Skin of body (tissue), 2 donors: ENCODE data around the gene RERGL. TPM values are rescaled to one million over a fixed set of nuclear protein-coding genes. Genes with fewer than 3 reads are reported as not detected.
"Not testable (repeated sequence)": the region's sequence is repeated elsewhere in the genome, so short reads cannot be mapped to it uniquely, and the experiment has no call there.

Experiments used
- DNase-seq: peaks from one replicate; lab custom pipeline; 2025; lab: John Stamatoyannopoulos, UW
- total RNA-seq: library from RNA; depleted of rRNA; stranded (reverse); fragments of >200 nt; gene quantifications from one replicate; pipeline ENCODE4 v1.2.3, GENCODE V29; 2014

Gene RERGL, protein sequence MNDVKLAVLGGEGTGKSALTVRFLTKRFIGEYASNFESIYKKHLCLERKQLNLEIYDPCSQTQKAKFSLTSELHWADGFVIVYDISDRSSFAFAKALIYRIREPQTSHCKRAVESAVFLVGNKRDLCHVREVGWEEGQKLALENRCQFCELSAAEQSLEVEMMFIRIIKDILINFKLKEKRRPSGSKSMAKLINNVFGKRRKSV
- 0.79 TPM for total RNA-seq

DNA sequence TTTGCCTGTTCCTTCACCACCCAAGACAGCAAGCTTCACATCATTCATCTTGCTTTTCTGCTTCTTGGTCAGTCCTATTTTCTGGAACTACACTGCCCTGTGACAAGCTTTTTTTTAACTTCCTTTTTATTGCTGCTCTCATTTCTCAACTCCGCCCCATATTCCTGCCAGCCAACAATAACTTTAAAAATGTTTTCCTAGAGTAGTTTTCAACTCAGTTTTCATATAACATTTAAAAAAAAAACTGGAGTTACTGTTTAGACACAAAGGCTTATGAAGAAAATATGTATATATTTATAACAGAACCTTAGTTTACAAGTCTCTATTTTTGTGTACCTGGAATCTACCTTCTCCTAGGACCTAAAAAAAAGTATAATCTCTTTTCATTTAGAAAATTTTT lies at the start of gene RERGL:
TSS of gene RERGL (minus strand) at position 101 of the 400 bp plus-strand sequence. CDS start at position 48, 53 bp downstream.
- no peak for DNase-seq

- no peak for DNase-seq
These were observed 49.3 kb upstream of the RERGL start for GRCh38 chr12:18139254-18139653.

- no peak for DNase-seq
These were observed 45.5 kb upstream of the RERGL start for GRCh38 chr12:18135509-18135908.

GRCh38 chr12:18135086-18135485 lies 45.1 kb upstream of the RERGL start:
- DNase-seq: peak; percentile 11

DNA sequence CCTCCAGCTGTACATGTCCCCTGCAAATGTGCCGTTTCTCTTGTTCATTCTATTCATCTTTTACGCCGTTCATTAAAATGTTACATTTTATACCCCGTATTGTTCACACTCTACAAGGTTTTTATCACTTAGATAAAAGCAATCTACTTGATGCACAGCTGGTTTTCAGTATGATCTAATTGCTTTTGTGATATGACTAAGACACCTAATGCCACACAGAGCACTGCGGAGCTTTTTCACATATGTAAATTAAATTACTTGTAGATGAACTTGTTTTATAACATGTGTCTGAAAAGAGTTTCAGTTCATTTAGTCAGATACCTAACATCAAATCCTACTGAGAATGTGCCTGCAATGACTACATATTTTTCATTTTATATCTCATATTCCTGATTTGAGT lies 40.9 kb upstream of the RERGL start:
- no peak for DNase-seq

- no peak for DNase-seq
These were observed 33.7 kb upstream of the RERGL start for GRCh38 chr12:18123707-18124106.

DNA sequence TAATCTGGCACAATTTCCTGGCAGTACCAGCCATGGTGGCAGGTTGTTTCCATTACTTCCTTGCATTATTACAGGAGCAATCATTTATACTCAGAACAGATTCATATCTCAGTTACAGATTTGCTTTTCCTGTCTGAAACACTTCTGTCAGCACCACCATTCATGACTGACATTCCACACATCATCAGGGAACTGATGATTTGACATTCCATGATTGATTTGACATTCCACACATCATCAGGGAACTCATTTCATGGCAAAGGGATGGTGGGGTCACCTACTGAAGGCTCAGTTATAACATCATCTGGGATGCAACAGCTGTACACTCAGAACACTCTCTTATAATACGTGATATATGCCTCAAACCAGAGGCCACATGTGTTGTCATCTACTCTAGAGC lies 30.9 kb upstream of the RERGL start:
- no peak for DNase-seq

- DNase-seq: no peak
These were observed 18.6 kb upstream of the RERGL start for GRCh38 chr12:18108611-18109010.

DNA sequence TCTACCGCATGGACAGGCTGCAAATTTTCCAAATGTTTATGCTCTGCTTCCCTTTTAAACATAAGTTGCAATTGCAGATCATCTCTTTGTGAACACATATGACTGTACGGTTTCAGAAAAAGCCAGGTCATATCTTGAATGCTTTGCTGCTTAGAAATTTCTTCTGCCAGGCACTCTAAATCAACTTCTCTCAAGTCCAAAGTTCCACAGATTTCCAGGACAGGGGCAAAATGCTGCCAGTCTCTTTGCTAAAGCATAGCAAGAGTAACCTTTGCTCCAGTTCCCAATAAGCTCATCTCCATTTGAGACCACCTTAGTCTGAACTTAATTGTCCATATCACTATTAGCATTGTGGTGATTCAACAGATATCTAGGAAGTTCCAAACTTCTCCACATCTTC lies 13.6 kb upstream of the RERGL start:
- no peak for DNase-seq

DNA sequence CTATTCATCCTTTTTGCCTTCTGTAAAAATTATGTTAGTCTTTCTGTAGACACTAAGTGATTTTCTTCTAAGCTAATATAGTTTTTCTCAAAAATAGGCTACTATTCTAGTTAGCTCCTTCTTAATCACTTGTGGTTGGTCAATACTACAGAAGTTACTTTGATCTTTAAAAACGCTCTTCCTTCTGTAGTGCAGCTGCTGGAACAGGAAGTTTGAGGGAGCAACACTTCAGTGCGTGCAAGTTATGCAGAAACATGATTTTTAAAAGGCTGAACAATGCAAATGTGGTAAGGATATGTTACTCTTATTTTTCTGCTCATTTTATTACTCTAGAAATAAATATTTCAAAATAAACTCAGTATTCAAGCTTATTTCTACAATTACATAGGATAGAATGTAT lies 11.1 kb upstream of the RERGL start:
- DNase-seq: no peak

GRCh38 chr12:18084080-18084479 lies 5.9 kb downstream of the RERGL start:
- DNase-seq: no peak

DNA sequence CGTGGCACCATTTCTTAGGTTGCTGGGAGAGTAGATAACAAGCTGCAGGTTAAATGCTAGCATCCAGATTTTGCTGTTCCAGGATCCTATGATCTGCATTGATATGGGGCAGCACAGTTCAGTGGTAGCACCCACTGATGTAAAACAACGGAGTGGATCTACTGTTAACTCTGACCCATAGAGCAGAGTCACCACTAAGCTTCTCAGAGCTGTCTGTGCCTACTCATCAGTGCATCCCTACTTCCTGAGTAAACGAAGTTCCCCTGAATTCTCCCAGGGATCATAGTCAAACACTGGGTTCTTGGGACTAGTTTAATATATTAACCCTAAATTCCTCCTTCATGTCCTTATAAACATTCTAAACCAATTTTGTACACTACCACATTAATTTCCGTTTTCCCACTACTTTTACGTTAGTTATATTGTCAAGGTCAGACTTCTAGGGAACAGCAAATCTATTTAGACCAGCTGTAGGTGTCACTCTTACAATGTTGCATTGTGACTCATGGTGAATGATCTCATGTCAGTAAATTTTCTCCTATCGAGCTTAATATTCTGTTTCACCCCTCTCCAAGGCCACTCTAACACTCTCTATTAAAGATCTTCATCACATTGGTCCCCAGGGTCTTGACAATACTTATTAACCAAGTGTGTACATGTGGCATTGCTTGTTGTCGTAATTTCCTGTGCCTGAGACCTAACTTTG lies 10.3 kb downstream of the RERGL start:
- DNase-seq: no peak

- no peak for DNase-seq
These were observed 16.0 kb downstream of the RERGL start for GRCh38 chr12:18074001-18074400.

- no peak for DNase-seq
These were observed 17.3 kb downstream of the RERGL start for GRCh38 chr12:18072723-18073122.

- no peak for DNase-seq
These were observed 18.7 kb downstream of the RERGL start for GRCh38 chr12:18071336-18071735.

- DNase-seq: no peak
These were observed 21.6 kb downstream of the RERGL start for GRCh38 chr12:18068355-18068754.

GRCh38 chr12:18066666-18067065 lies 23.3 kb downstream of the RERGL start:
- no peak for DNase-seq

- DNase-seq: not testable (repeated sequence)
These were observed 27.1 kb downstream of the RERGL start for GRCh38 chr12:18062867-18063266.

GRCh38 chr12:18057051-18057450 lies 32.9 kb downstream of the RERGL start:
- no peak for DNase-seq

DNA sequence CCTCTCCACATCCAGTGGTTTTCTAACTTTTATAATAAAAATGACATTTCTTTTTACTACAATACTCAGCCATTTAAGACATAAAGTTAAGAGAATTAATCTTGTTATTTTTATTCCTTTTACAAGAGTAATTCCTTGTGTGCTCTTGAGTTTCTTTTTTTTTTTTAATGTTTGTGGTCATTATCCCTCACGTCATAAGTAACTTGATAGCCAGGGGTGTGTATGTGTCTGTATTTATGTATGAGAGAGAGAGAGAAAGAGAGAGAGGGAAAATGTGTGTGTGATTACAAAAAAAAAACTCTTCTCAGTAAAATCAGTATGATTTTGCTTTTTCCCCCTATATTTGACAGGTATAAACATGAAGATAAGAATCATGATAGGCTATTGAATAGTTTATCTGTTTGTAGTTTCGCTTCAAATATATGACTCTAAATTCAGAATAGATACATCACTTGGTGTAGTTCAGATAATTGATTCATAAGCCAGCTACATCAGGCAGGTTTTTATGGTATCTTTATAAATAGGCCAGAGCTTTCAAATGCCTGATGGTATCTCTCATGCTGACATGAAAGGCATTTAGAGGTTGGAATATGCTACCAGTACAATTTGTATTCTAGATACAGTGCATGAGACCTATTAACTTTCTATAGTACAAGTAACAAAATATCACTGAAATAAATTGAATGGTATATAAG lies 34.9 kb downstream of the RERGL start:
- DNase-seq: no peak

- no peak for DNase-seq
These were observed 44.5 kb downstream of the RERGL start for GRCh38 chr12:18045446-18045992.

GRCh38 chr12:18040060-18040742 lies 49.8 kb downstream of the RERGL start:
- not testable (repeated sequence) for DNase-seq
